GM19468 (cell line): ENCODE data around the gene UBE2QL1.

Source experiments
- ATAC-seq: cut with Tn5 transposase; IDR thresholded peaks from one replicate; pipeline ENCODE4 v1.9.1; 2021; ENCODE audit warnings: mild to moderate bottlenecking, moderate library complexity, moderate number of reproducible peaks; ENCODE audit not compliant: unreplicated experiment; ENCODE audit errors: extremely low read depth

Gene UBE2QL1

GRCh38 chr5:6424700-6425099 is 24.0 kb upstream of the UBE2QL1 start:
- no peak for ATAC-seq

GRCh38 chr5:6427694-6428093 is 21.0 kb upstream of the UBE2QL1 start:
- no peak for ATAC-seq

- no peak for ATAC-seq
Measured at GRCh38 chr5:6430418-6431028, 18.1 kb upstream of the UBE2QL1 start.

DNA sequence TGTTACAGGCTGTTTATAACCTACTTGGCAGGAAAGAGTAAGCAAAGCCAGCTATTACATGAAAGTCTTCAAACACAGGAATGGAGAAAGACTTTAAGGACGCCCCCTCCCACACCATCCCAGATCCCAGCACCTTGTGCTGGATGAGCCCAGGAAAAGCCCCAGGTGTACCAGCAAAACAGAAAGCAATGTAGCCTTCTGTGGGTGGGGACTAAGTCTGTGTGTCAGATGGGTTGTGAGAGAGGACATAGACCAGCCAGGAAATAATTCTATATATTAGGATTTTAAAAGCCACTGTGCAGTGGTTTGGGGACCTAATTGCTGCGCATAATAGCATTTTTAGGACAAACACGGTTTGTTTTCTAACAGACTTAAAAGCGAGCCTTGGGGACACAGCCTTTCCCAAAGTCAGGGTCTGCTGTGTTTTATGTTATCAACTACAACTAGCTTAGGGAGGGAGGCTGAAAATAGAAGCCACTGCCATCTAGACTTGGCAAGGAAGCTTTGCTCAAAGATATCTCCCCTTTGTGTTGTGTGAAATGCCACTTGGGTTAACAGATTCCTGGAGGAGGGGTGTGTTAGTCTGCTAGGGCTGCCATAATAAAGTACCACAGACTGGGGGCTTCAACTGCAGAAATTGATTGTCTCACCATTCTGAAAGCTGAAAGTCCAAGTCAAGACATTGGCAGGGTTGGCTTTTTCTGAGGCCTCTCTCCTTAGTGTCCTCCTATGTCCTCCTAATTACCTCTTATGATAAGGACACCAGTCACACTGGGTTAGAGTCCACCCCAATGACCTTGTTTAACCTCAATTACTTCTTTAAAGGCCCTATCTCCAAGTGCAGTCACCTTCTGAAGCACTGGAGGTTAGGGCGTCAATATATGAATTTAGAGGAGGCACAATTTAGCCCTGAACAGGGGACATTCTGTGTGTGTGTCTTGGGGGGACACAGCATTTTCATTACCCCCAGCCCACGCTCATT is 17.2 kb upstream of the UBE2QL1 start:
- ATAC-seq, result no peak

GRCh38 chr5:6432206-6432605 is 16.5 kb upstream of the UBE2QL1 start:
- ATAC-seq, result no peak

DNA sequence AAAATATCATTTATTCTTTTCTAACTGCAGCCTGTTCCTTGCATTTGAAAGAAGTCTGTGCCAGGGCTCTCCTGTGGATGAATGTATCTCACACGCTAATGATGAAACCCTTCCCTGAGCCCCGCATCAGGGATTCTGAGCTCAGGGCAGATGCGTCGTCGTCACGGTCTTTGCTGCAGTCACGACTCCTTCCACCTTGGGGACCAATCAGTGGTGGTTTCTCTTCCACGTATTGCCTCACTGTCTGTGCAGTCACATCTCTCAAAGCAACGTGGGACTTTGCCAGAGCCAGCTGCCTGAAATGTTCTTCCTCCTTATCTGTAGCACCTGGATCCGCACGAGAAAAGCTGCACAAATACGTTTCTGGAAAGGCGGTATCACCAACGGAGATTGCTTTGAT is 13.9 kb upstream of the UBE2QL1 start:
- no peak for ATAC-seq

DNA sequence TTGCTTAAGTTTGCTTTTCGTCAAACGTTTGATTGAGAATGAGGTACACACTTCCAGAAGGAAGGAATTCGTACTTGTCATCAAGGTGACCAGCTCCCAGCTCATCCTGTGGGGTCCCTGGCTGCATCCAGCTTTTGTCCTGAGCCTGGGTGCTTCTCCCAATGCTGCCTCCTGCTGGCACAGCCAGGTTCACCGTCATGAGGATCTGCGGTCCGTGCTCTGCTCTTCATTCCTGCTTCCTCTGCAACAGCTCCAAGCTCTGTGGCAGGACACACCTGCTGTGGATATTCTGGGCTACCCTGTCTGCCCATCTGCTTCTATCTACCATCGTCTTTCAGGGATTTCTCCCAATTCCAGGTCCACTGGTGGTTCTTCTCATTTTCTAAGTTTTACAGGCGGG is 13.3 kb upstream of the UBE2QL1 start:
- ATAC-seq, result no peak

DNA sequence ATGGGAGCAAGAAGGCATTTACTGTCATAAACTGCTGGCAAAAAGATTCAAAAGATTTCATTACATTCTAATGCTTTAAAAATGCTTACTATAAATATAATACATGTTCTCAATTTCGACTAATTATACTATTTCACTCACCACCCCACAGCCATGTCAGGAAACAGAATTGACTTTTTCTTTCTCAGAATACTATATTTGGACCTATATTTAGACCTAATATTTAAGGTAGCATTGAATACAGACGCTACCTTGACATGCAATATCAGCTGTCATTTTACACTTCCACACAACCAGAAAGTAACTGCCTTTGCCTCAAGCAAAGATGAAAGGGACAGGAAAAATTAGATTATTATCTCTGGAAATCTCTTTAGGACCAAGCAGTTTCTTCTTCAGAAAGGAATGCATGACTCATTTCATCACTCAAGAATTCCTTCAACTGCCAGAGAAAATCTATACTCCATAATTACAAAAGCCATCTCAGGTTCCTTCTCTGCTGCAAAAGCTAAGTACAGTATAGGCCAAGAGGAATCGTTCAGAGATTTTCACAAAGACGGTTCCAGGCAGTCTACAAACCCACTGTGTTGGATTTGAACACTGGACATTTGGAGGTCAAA is 11.8 kb upstream of the UBE2QL1 start:
- no peak for ATAC-seq

DNA sequence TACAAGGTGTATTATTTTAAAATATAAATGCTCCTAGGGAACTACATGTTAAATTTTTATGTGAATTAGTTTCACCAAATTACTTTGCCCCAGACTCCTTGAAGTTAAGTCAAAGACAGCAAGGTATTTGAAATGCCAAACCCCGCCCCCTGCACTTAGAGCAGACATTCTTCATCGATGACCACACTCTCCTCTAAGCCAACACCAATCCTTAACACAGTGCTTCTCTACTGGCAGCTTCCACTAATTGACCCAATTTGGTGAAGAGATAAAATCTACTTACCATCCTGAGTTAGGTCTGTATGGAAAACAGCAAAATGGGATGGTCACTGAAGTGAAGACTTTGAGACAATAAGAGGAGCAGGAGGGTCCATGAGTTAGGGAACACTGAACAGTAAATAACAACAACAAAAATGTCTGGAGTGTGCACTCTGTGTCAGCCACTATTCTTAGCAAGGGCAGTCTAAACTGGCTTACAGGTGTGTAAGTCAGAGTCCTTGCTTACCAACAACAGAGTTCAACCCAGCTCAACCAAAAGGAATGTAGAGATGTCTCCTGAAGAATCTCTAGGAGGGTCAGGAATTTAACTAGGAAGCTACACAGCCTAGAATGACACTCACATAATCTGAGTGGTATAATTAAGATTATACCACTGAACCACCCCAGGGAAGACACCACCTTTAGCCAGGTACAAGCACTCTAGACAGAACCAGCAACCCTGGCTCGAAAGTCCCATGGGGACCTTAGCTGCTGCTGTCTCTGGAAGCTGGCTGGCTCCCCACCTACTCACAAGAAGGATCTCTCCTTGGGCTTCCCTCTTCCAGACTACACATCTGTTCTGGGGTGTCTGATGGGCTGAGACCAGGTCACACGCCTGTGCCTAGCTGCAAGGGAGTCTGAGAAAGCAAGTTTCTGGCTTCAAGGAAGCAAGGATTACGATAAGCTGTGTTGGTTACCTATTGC is 8.8 kb upstream of the UBE2QL1 start:
- no peak for ATAC-seq

DNA sequence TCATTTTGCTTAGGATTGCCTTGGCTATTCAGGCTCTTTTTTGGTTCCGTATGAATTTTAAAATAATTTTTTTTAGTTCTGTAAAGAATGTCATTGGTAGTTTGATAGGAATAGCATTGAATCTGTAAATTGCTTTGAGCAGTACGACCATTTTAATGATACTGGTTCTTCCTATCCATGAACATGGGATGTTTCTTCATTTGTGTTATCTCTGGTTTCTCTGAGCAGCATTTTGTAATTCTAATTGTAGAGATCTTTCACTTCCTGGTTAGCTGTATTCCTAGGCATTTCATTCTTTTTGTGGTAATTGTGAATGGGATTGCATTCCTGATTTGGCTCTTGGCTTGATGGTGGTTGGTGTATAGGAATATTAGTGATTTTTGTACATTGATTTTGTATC is 6.3 kb upstream of the UBE2QL1 start:
- ATAC-seq, result no peak

GRCh38 chr5:6443326-6443725 is 5.3 kb upstream of the UBE2QL1 start:
- ATAC-seq, result no peak

- no peak for ATAC-seq
Measured at GRCh38 chr5:6446042-6446441, 2.6 kb upstream of the UBE2QL1 start.

DNA sequence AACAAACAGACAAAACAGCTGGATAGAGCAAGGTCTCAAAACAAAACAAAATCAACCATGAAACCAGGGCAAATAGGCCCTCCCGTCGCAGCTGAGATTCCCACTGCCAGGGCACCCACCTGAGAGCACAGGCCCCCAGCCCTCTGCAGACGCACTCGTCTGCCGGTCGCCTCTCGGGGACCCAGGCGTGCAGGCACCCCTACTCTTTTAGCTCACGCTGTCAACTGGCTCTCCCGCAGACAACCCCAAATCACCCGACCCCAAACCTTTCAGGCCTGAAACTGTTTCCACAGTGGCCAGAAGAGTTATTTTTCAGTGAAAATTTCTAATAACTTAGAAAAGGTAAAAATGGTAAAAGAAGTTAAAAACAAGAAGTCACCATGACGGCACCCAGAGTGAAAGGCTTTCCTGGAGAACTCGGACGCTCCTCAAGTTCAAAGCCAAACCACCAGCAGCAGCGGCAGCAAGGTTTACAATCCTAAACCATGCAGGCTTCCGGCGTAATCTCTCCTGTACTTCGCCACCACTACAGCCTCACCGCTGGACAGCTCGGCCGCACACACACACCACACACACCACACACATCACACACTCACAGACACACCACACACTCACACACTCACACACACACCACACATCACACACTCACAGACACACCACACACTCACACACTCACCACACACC is 1.9 kb upstream of the UBE2QL1 start:
- no peak for ATAC-seq

GRCh38 chr5:6447384-6448140 is 1.1 kb upstream of the UBE2QL1 start:
- no peak for ATAC-seq

DNA sequence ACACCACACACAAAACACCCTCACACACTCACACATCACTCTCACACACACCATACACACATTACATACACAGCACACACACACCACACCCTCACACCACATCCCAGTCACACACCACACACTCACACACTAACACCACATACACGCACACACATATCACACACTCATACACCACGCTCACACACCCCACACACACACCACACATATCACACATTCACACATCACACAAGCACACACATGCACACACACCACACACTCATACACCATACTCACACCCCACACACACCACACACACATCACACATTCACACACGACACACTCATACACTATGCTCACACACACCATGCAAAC is 543 bp upstream of the UBE2QL1 start:
- ATAC-seq, result no peak

DNA sequence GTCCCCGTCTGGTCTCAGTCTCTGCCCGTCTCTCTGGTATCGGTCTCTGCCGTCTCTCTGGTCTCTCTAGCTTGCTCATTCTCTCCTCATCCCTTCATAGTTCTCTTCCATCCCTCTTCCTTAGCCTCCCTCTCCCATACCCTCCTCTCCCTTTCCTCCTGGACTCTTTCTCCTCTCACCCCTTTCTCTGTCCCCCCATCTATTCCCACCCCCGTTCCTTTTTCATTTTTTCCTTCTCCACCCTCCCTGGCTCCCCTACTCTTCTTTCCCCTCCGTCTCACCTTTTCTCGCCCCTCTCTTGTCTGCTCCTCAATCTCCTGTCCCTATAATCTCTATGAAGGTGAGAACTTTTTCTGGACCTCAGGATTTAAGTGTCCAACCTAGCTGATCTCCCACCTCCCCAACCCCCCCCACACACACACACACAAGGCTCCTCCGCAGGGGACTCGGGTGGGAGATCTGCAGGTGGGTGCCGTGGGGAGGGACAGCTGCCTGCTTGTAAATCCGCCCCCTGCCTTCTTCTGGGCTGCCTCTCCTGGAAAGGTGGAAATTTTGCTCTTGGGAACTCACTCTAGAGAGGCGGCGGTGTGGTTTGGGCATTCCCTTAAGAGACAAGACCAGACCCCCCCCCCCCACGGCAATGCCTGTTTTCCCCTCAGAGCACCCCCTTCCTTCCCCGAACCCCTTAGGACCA is 953 bp downstream of the UBE2QL1 start:
- no peak for ATAC-seq

DNA sequence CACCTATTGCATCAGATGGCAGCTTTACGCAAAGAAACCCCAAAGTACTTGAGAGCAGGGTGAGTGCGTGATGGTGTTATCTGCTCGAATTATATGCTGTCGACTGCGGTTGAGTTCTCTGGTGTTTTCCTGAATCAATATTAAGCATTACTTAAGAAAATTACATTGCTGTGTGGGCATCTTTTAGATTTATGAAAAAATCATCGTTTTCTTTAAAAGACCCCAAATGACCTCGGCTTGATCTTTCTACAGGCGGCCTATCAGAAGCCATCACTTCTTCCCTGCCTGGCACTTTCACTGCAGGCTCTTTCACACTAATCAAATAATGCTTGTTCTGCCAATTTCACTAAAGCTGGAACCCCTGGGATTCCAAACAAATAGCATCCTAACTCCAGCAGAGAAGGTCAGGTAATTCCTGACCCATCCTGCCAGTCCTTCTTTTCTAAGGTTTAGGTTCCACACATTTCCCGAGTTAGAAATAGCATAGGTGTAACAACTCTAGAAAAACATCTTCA is 1.7 kb downstream of the UBE2QL1 start:
- ATAC-seq, result no peak
